ENCODE measurements around the gene UTS2B. TPM values are rescaled to one million over a fixed set of nuclear protein-coding genes. Genes with fewer than 3 reads are reported as not detected.

UTS2B gene, protein sequence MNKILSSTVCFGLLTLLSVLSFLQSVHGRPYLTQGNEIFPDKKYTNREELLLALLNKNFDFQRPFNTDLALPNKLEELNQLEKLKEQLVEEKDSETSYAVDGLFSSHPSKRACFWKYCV
- 0.03 and 0.23 TPM in 2 replicates for polyA plus RNA-seq (2012; rRNA removed)
- 0.07 and 0.21 TPM in 2 replicates for polyA plus RNA-seq (2012; cell fraction: cytosol; rRNA removed)
- polyA plus RNA-seq (2012; cell fraction: nucleus; rRNA removed), result 0.21 and 0.42 TPM in 2 replicates

DNA sequence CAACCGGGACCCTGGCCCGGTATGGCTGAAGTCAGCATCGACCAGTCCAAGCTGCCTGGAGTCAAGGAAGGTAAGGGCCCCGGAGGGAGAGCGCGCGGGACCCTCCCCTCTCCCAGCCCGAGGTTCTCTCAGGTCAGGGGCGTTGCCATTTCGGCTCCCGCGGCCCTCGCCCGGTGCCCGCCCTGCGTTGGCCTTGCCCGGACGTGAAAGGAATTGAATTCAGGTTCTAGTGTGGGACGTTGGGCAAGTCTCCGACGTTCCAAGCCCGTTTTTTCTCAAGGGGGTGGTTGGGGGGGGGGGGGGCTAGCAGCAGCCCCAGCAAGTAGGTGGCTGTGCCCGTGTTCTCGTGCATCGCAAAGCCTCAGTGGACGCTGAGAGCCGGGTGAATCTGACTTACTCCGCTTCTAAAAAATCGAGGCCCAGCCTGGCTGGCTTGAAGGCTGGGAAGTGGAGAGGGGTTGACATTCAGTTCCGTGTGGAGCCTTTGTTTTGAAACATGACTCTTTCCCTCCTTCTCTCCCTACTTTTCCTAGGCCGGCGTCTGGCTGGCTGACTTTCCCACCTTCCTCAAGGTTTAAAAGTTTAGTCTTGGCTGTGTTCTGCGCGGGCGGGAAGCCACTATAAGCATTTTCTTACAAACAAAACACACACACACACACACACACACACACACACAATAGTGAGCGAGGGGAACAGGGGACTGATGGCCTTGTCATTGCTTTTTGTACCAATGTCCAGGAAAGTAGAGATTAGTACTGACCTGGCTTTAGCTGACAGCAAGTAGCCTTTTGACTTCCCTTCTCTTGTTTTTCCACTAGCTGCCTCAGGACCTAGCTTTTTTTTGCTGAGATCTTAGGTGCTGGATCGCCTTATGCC lies at the start of gene UTS2B:
Gene UTS2B, minus strand, starts transcription at position 873 of the 876 bp plus-strand sequence. CDS start 48,337 bp downstream, outside the sequence.
- CTCF ChIA-PET, result interaction anchor here (0.7 kb wide), 1 partner anchor 232 kb away, joined by 3 read pairs; no protein-coding TSS in a partner anchor
- no peaks in the 10 kb centered on the region for H3K9me2 ChIP-seq
- peaks cover 57% of the 10 kb centered on the region for H3K79me2 ChIP-seq (ENCODE audit: insufficient read depth)
- peak within 1 kb of the TSS; percentile 97 for H2AFZ ChIP-seq (ENCODE audit: low read depth)
- H3K36me3 ChIP-seq (replicated peaks in 1 of 2; ENCODE audit: control insufficient read depth in 1 of 2, insufficient read depth in 2 of 2, low read length in 1 of 2), result no peaks in the 10 kb centered on the region
- H3K4me1 ChIP-seq (ENCODE audit: control insufficient read depth in 1 of 2, insufficient read depth in 2 of 2, low read depth in 1 of 2, low read length in 1 of 2), result peaks cover 18 to 44% of the 10 kb centered on the region in 2 experiments; a peak in 3 of 4 replicates
- H3K4me2 ChIP-seq, result peak within 1 kb of the TSS; percentile 82
- H3K9ac ChIP-seq, result peak within 1 kb of the TSS; percentile 94
- peak within 1 kb of the TSS; percentile 93 for H3K4me3 ChIP-seq (ENCODE audit: low read depth in 2 of 2, low read length in 1 of 2)
- peaks cover 3% of the 10 kb centered on the region; the same call in 1 of the 2 replicates for H4K20me1 ChIP-seq (ENCODE audit: insufficient read depth)
- TF ChIP-seq SIN3A (IDR thresholded peaks at IDR 0.05; ENCODE audit: borderline replicate concordance, low read depth, low read length), result peak; percentile 68
- TF ChIP-seq JUND (IDR thresholded peaks at IDR 0.05), result no peak
- no peak for TF ChIP-seq SMC3 (IDR thresholded peaks at IDR 0.05; ENCODE audit: low read depth, low read length)
- TF ChIP-seq, protein P1, sequence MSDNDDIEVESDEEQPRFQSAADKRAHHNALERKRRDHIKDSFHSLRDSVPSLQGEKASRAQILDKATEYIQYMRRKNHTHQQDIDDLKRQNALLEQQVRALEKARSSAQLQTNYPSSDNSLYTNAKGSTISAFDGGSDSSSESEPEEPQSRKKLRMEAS (IDR thresholded peaks at IDR 0.05; ENCODE audit: low read depth), result peak; percentile 35; the same call in 1 of the 2 replicates
- peak; percentile 53; the same call in 1 of the 2 replicates for TF ChIP-seq MXI1 (IDR thresholded peaks at IDR 0.05; ENCODE audit: low read depth, low read length)
- TF ChIP-seq MEF2A (IDR thresholded peaks at IDR 0.05; ENCODE audit: borderline replicate concordance, low read depth), result no peak
- TF ChIP-seq TCF12 (IDR thresholded peaks at IDR 0.05), result no peak
- no peak for TF ChIP-seq GABPA (IDR thresholded peaks at IDR 0.05; ENCODE audit: low read depth)
- TF ChIP-seq, protein P2, sequence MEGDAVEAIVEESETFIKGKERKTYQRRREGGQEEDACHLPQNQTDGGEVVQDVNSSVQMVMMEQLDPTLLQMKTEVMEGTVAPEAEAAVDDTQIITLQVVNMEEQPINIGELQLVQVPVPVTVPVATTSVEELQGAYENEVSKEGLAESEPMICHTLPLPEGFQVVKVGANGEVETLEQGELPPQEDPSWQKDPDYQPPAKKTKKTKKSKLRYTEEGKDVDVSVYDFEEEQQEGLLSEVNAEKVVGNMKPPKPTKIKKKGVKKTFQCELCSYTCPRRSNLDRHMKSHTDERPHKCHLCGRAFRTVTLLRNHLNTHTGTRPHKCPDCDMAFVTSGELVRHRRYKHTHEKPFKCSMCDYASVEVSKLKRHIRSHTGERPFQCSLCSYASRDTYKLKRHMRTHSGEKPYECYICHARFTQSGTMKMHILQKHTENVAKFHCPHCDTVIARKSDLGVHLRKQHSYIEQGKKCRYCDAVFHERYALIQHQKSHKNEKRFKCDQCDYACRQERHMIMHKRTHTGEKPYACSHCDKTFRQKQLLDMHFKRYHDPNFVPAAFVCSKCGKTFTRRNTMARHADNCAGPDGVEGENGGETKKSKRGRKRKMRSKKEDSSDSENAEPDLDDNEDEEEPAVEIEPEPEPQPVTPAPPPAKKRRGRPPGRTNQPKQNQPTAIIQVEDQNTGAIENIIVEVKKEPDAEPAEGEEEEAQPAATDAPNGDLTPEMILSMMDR (IDR thresholded peaks at IDR 0.05), result no peak
- no peak for DNase-seq
- peaks cover 27% of the 10 kb centered on the region for H3F3A ChIP-seq (replicated peaks; ENCODE audit: insufficient read depth)
- H3K9me3 ChIP-seq, result no peaks in the 10 kb centered on the region
- peak within 1 kb of the TSS; percentile 85 to 92 for H3K27ac ChIP-seq (ENCODE audit: low read depth in 2 of 2, low read length in 1 of 2)
- 5% methylated on average over 13 of the region's 37 CpGs for WGBS (ENCODE audit: low lambda C conversion rate)
- POLR2A ChIA-PET, result interaction anchor here (1.3 kb wide), 1 partner anchor 15 kb away, joined by 3 read pairs; no protein-coding TSS in a partner anchor
- no peaks in the 10 kb centered on the region for H3K27me3 ChIP-seq (ENCODE audit: insufficient read depth)

DNA sequence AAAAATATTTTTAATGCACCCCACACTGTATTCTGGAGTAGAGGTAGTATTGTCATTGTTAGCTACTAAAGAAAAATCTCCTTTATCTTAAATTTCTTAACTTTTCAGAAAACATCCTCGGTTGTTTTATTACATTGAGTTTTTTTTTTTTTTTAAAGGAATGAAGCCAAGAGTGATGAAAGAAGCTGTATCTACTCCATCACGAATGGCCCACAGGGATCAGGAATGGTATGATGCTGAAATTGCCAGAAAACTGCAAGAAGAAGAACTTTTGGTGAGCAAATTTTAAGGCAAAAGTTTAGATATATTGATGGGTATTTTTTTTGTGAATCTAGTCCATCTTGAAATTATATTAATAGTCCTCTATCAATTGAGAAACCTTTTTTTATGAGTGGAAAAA lies 49.7 kb upstream of the UTS2B start:
- no peak overlapping the region for H3K9ac ChIP-seq
- H3K27ac ChIP-seq (ENCODE audit: low read depth in 2 of 2, low read length in 1 of 2), result no peak overlapping the region
- peaks cover 28% of the 10 kb centered on the region for H3F3A ChIP-seq (replicated peaks; ENCODE audit: insufficient read depth)
- ChIA-PET POLR2A (no interaction called here), CTCF (no interaction called here)
- H3K9me2 ChIP-seq, result no peaks in the 10 kb centered on the region
- no peak overlapping the region for H3K4me3 ChIP-seq (ENCODE audit: low read depth in 2 of 2, low read length in 1 of 2)
- DNase-seq, result no peak
- 63% methylated on average over 2 of the region's 2 CpGs for WGBS (ENCODE audit: low lambda C conversion rate)
- H3K4me1 ChIP-seq (ENCODE audit: control insufficient read depth in 1 of 2, insufficient read depth in 2 of 2, low read depth in 1 of 2, low read length in 1 of 2), result peaks cover 13 to 22% of the 10 kb centered on the region in 2 experiments; a peak in 2 of 4 replicates
- H3K27me3 ChIP-seq (ENCODE audit: insufficient read depth), result no peaks in the 10 kb centered on the region
- no peak overlapping the region for H2AFZ ChIP-seq (ENCODE audit: low read depth)
- no peak overlapping the region for H3K4me2 ChIP-seq
- H3K79me2 ChIP-seq (ENCODE audit: insufficient read depth), result no peaks in the 10 kb centered on the region
- H3K9me3 ChIP-seq, result no peaks in the 10 kb centered on the region
- H4K20me1 ChIP-seq (ENCODE audit: insufficient read depth), result no peaks in the 10 kb centered on the region
- TF ChIP-seq SMC3 (IDR thresholded peaks at IDR 0.05; ENCODE audit: low read depth, low read length) (no peak), MEF2A (IDR thresholded peaks at IDR 0.05; ENCODE audit: borderline replicate concordance, low read depth) (no peak), RFX5 (IDR thresholded peaks at IDR 0.05; ENCODE audit: low read length) (no peak), GABPA (IDR thresholded peaks at IDR 0.05; ENCODE audit: low read depth) (no peak), RCOR1 (IDR thresholded peaks at IDR 0.05; ENCODE audit: low read length) (no peak), SIN3A (IDR thresholded peaks at IDR 0.05; ENCODE audit: borderline replicate concordance, low read depth, low read length) (no peak), FOSL2 (IDR thresholded peaks at IDR 0.05; ENCODE audit: borderline replicate concordance, low read depth) (no peak), TCF12 (IDR thresholded peaks at IDR 0.05) (no peak), JUND (IDR thresholded peaks at IDR 0.05) (no peak), GATA2 (CRISPR knock-in tag; IDR thresholded peaks at IDR 0.05) (no peak), YY1 (IDR thresholded peaks at IDR 0.05; ENCODE audit: low read depth) (no peak), NFIC (IDR thresholded peaks at IDR 0.05; ENCODE audit: borderline replicate concordance) (no peak)
- TF ChIP-seq, protein P2 (IDR thresholded peaks at IDR 0.05), result no peak
- H3K36me3 ChIP-seq (replicated peaks in 1 of 2; ENCODE audit: control insufficient read depth in 1 of 2, insufficient read depth in 2 of 2, low read length in 1 of 2), result peaks cover 47 to 52% of the 10 kb centered on the region in 2 experiments
